Measurements from ENCODE around the gene VMP1.
A peak's percentile ranks its signal among the peaks of the same experiment; 100 is the strongest.

Gene VMP1

DNA sequence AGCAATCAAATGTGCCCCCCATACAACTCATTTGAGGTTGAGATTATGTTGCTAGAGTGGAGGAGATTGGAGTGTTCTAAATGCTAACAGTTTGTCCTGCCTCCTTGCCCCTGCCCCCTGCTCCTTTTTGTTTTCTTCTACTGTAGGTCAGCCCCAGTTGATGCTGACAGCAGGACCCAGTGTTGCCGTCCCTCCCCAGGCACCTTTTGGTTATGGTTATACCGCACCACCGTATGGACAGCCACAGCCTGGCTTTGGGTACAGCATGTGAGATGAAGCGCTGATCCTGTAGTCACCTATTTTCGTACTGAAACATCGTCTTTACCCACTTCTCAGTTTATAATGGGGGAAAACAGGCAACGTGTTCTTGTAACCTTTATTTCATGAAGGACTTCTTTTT, 13.9 kb upstream of the VMP1 start:
- Mint-ChIP-seq H3K9me3 (no peaks in the 10 kb centered on the region), H3K4me3 (no peak overlapping the region), H3K4me1 (peaks cover 9% of the 10 kb centered on the region), H3K27me3 (no peaks in the 10 kb centered on the region), H3K27ac (no peak overlapping the region), H3K36me3 (peaks cover 65% of the 10 kb centered on the region)
- CTCF ChIA-PET, result interaction anchor here (0.6 to 0.7 kb wide), 2 partner anchors 714 to 830 kb away, joined by 3 to 4 read pairs; no protein-coding TSS in a partner anchor
- no peak for DNase-seq

- CTCF ChIA-PET, result interaction anchor here (0.7 kb wide), 1 partner anchor 831 kb away, joined by 3 read pairs; no protein-coding TSS in a partner anchor
- no peaks in the 10 kb centered on the region for H3K27me3 Mint-ChIP-seq
- H3K9me3 Mint-ChIP-seq, result no peaks in the 10 kb centered on the region
- DNase-seq, result no peak
- H3K27ac Mint-ChIP-seq, result no peak overlapping the region
- peaks cover 68% of the 10 kb centered on the region for H3K36me3 Mint-ChIP-seq
- H3K4me1 Mint-ChIP-seq, result peaks cover 12% of the 10 kb centered on the region
- no peak overlapping the region for H3K4me3 Mint-ChIP-seq
Measured at GRCh38 chr17:59694344-59694743, 13.1 kb upstream of the VMP1 start.

DNA sequence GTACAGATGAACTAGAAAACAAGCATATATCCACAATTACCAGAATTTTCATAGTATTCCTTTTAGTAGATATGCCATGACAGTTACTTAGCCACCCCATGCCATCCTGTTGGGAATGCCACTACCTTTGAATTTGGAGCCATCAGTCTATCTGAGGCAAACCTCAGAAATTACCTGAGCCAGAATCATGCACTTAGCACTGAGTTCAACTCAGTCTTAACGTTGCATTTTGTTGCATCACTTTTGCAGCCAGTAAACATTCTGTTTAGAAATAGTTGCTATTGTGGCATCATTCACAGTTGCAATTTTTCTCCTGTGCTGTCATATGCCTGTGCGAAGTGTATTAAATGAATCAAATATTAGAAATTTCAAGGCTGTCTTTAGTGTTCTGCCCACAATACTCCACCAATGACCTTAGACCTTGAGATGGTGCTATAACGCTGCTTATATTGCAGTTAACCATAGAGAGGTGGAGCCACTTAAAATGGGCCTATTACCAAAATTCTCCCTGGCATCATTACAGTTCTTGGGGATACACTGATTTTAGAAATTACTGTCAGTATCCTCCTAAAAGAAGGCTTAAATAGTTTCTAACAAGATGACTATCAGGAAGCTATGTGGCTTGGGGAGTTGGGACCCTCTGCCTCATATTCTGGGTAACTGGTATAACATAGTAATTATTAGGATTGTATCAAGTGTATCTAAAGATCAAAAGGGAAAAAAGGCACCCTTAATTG, 11.3 kb upstream of the VMP1 start:
- peaks cover 28% of the 10 kb centered on the region for H3K4me1 Mint-ChIP-seq
- no peak overlapping the region for H3K4me3 Mint-ChIP-seq
- H3K27me3 Mint-ChIP-seq, result no peaks in the 10 kb centered on the region
- H3K27ac Mint-ChIP-seq, result peak overlapping the region; percentile 17
- H3K9me3 Mint-ChIP-seq, result no peaks in the 10 kb centered on the region
- CTCF ChIA-PET, result interaction anchor here (1.2 kb wide), 1 partner anchor 163 kb away, joined by 4 read pairs; no protein-coding TSS in a partner anchor
- peaks cover 65% of the 10 kb centered on the region for H3K36me3 Mint-ChIP-seq
- no peak for DNase-seq

DNA sequence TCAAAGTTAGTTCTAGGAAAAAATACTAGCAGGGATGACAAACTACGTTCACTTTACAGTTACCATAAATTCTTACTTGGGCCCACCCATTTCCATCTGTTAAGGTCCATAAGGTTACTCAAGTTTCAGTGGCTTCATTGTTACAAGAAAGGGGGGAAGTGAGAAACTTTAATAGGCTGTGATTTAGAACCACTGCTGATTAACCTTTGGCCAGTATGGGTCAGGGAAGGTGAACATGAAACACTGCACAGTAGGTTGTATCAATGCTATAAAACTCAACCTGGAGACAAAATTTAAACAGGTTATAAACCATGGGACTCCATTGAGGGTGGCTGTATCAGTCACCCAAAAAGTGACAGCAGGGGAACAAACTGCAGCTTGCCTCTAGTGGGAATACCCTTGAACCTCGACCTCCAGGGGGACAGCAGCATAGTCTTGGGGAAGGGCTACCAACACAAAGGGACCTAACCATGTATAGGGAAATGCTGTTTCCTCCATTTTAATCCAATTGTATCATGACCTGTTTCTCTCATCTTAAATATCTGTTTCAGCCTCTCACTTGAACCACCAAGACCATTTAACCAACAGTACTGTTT, 10.7 kb upstream of the VMP1 start:
- no peak for DNase-seq
- Mint-ChIP-seq H3K27ac (no peak overlapping the region), H3K36me3 (peaks cover 61% of the 10 kb centered on the region), H3K9me3 (no peaks in the 10 kb centered on the region), H3K27me3 (no peaks in the 10 kb centered on the region), H3K4me1 (peaks cover 28% of the 10 kb centered on the region), H3K4me3 (no peak overlapping the region)
- CTCF ChIA-PET, result no interaction called here

- CTCF ChIA-PET, result no interaction called here
- H3K4me1 Mint-ChIP-seq, result peaks cover 34% of the 10 kb centered on the region
- no peaks in the 10 kb centered on the region for H3K9me3 Mint-ChIP-seq
- H3K4me3 Mint-ChIP-seq, result no peak overlapping the region
- DNase-seq, result no peak
- H3K27ac Mint-ChIP-seq, result no peak overlapping the region
- no peaks in the 10 kb centered on the region for H3K27me3 Mint-ChIP-seq
- peaks cover 62% of the 10 kb centered on the region for H3K36me3 Mint-ChIP-seq
Measured at GRCh38 chr17:59698143-59698542, 9.3 kb upstream of the VMP1 start.

DNA sequence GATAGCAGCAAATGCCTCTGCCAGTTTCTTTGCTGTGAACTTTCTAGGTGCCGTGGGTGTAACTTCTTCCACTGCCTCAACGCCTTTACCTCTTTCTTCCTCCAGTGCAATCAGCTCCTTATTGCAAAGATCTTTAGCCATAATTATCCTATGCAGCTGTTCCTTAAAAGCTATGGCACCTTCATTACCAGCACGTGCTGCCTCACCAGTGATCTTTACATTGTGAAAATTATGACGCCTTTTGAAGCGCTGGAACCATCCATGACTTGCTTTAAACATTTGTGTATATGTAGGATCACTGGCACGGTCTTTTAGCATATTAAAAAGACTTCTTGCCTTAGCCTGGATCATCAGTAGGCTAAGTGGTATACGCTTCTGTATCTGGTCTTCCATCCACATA, 8.2 kb upstream of the VMP1 start:
- no peaks in the 10 kb centered on the region for H3K27me3 Mint-ChIP-seq
- CTCF ChIA-PET, result no interaction called here
- peaks cover 56% of the 10 kb centered on the region for H3K36me3 Mint-ChIP-seq
- DNase-seq, result no peak
- no peak overlapping the region for H3K4me3 Mint-ChIP-seq
- H3K27ac Mint-ChIP-seq, result no peak overlapping the region
- H3K4me1 Mint-ChIP-seq, result peaks cover 37% of the 10 kb centered on the region
- H3K9me3 Mint-ChIP-seq, result no peaks in the 10 kb centered on the region

DNA sequence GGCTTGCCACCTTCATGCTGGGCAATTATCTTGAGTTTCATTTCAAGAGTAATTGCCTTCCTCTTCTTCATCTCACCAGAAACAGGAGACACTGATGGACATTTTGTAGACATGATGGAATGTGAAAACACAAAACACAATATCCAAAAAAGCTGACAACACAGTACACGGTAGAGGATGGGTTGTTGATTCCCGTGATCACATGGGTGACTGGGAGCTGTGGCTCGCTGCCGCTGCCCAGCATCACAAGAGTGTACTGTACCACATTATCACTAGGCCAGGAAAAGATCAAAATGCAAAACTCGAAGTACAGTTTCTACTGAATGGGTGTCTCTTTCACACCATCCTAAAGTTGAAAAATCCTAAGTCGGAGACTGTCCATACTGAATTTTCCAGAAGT, 7.7 kb upstream of the VMP1 start:
- peak overlapping the region; percentile 17 for H3K27ac Mint-ChIP-seq
- peaks cover 43% of the 10 kb centered on the region for H3K4me1 Mint-ChIP-seq
- CTCF ChIA-PET, result no interaction called here
- H3K36me3 Mint-ChIP-seq, result peaks cover 53% of the 10 kb centered on the region
- no peak overlapping the region for H3K4me3 Mint-ChIP-seq
- no peaks in the 10 kb centered on the region for H3K9me3 Mint-ChIP-seq
- DNase-seq, result no peak
- H3K27me3 Mint-ChIP-seq, result no peaks in the 10 kb centered on the region

GRCh38 chr17:59702304-59702703, 5.2 kb upstream of the VMP1 start:
- H3K4me3 Mint-ChIP-seq, result no peak overlapping the region
- CTCF ChIA-PET, result no interaction called here

GRCh38 chr17:59707971-59708430, 547 bp downstream of the VMP1 start:
- H3K4me3 Mint-ChIP-seq, result peak overlapping the region; percentile 99
- no peaks in the 10 kb centered on the region for H3K9me3 Mint-ChIP-seq
- CTCF ChIA-PET, result interaction anchor here (0.9 kb wide), 1 partner anchor 38 kb away, joined by 3 read pairs; no protein-coding TSS in a partner anchor
- peaks cover 6% of the 10 kb centered on the region for H3K27me3 Mint-ChIP-seq
- DNase-seq, result no peak
- H3K27ac Mint-ChIP-seq, result peak overlapping the region; percentile 97
- H3K36me3 Mint-ChIP-seq, result peaks cover 22% of the 10 kb centered on the region
- peaks cover 49% of the 10 kb centered on the region for H3K4me1 Mint-ChIP-seq

More at GRCh38 chr17:59702304-59702703, 5.2 kb upstream of the VMP1 start:
- Mint-ChIP-seq H3K36me3 (peaks cover 47% of the 10 kb centered on the region), H3K27me3 (peaks cover 3% of the 10 kb centered on the region), H3K27ac (no peak overlapping the region), H3K9me3 (no peaks in the 10 kb centered on the region), H3K4me1 (peaks cover 58% of the 10 kb centered on the region)
- DNase-seq, result no peak

GRCh38 chr17:59711936-59712335, 4.5 kb downstream of the VMP1 start:
- Mint-ChIP-seq H3K27ac (no peak overlapping the region), H3K9me3 (no peaks in the 10 kb centered on the region), H3K4me3 (no peak overlapping the region), H3K36me3 (peaks cover 13% of the 10 kb centered on the region), H3K4me1 (peaks cover 26% of the 10 kb centered on the region), H3K27me3 (peaks cover 6% of the 10 kb centered on the region)
- CTCF ChIA-PET, result interaction anchor here (0.6 to 0.8 kb wide), 2 partner anchors 151 to 688 kb away, joined by 3 read pairs; no protein-coding TSS in a partner anchor
- DNase-seq, result no peak

DNA sequence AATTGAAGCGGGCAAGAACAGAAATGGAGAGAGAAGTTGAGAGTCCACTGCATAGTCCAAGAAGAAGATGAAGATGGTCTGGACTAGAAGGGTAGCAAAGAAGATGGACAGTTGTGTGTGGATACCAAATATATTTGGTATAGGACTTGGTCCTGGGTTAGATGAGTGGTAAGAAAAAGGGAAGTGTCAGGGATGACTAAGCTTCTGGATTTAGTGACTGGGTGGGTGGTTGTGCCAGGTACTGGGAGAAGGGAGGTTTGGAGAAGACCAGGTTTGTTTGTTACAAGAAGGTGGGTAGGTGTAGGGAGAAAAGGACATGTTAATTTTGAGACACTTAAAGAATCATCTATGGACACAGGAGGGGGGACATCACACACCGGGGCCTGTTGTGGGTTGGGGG, 5.4 kb downstream of the VMP1 start:
- Mint-ChIP-seq H3K27ac (no peak overlapping the region), H3K27me3 (no peaks in the 10 kb centered on the region), H3K4me1 (peaks cover 26% of the 10 kb centered on the region), H3K36me3 (peaks cover 9% of the 10 kb centered on the region), H3K9me3 (no peaks in the 10 kb centered on the region), H3K4me3 (no peak overlapping the region)
- DNase-seq, result no peak
- CTCF ChIA-PET, result no interaction called here

DNA sequence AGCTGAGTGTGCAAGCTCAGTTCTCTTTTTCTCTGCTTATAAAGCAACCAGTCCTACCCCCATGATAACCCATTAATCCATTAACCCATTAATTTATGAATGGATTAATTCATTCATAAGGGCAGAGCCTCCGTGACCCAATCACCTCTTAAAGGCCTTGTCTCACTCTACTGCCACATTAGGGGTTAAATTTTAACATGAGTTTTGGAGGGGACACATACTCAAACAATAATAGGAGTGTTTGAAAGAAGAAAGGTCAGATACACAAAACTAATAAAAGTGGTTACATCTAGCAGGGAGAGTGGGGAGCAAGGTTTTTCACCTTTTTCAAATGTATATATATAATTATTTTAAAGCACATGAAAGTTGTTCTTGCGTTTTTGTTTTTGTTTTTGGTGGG, 6.8 kb downstream of the VMP1 start:
- DNase-seq, result no peak
- H3K27ac Mint-ChIP-seq, result no peak overlapping the region
- no peak overlapping the region for H3K4me3 Mint-ChIP-seq
- CTCF ChIA-PET, result no interaction called here
- no peaks in the 10 kb centered on the region for H3K9me3 Mint-ChIP-seq
- H3K4me1 Mint-ChIP-seq, result peaks cover 14% of the 10 kb centered on the region
- H3K36me3 Mint-ChIP-seq, result peaks cover 10% of the 10 kb centered on the region
- H3K27me3 Mint-ChIP-seq, result no peaks in the 10 kb centered on the region

DNA sequence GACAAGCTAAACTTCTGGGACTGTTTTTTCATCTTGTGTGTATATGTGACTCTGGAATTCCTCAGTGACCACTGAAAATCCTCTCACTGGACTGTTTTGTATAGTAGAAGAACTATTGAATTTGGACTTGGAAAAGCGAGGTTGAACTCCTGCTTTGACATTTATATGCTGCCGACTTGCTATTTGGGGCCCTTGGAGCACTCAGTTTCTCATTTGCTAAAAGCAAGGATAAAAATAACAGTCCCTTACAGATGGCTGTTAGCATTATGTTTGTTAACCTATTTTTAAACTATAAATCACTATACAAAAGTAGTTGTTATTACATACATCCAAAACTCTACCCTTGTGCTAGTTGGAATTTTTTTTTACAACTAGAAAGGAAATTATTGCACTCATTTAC, 9.0 kb downstream of the VMP1 start:
- Mint-ChIP-seq H3K27ac (no peak overlapping the region), H3K4me1 (peaks cover 3% of the 10 kb centered on the region)
- CTCF ChIA-PET, result interaction anchor here (0.6 kb wide), 1 partner anchor 28 kb away, joined by 3 read pairs; no protein-coding TSS in a partner anchor

DNA sequence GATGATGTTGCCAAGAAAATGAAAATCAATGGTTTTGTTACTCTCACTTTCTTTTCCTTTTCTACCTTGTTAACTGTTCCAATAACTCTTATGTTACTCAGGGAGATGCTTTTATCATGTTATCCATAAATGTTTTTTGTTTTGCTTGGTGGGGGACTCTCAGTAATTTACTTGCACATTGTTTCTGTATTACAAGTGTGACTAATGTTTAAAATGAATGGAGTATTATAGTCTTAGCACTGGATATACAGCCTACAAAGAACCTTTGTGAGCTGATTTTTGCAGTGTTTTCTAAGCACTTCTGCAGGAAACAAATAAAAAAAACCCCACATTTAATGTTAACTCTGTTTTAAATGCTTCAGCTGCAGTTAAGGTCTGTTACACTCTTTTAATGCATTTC, 12.1 kb downstream of the VMP1 start:
- H3K27ac Mint-ChIP-seq, result no peak overlapping the region
- H3K4me3 Mint-ChIP-seq, result no peak overlapping the region
- H3K27me3 Mint-ChIP-seq, result no peaks in the 10 kb centered on the region
- DNase-seq, result no peak
- no peaks in the 10 kb centered on the region for H3K4me1 Mint-ChIP-seq
- H3K9me3 Mint-ChIP-seq, result no peaks in the 10 kb centered on the region
- H3K36me3 Mint-ChIP-seq, result peaks cover 4% of the 10 kb centered on the region
- CTCF ChIA-PET, result no interaction called here

More for the DNA sequence above, 9.0 kb downstream of the VMP1 start:
- Mint-ChIP-seq H3K4me3 (no peak overlapping the region), H3K9me3 (no peaks in the 10 kb centered on the region), H3K36me3 (peaks cover 8% of the 10 kb centered on the region), H3K27me3 (no peaks in the 10 kb centered on the region)
- no peak for DNase-seq

GRCh38 chr17:59722623-59723022, 15.2 kb downstream of the VMP1 start:
- Mint-ChIP-seq H3K36me3 (peaks cover 2% of the 10 kb centered on the region), H3K4me1 (no peaks in the 10 kb centered on the region), H3K27ac (no peak overlapping the region), H3K9me3 (no peaks in the 10 kb centered on the region), H3K27me3 (no peaks in the 10 kb centered on the region), H3K4me3 (no peak overlapping the region)
- DNase-seq, result no peak
- CTCF ChIA-PET, result no interaction called here

All from activated naive CD4-positive, alpha-beta T cell treated with anti-CD3 and anti-CD28 coated beads, Interleukin-2, amount 10 ng/mL, durations not matched to agents 7 days and 5 days (primary cell).